GM20000 (cell line): ENCODE data around the gene FILIP1.

ENCODE experiments used
- DNase-seq: peaks from one replicate; pipeline ENCODE4 v3.0.0; 2012; ENCODE audit warnings: low spot score
- CTCF ChIP-seq: IDR thresholded peaks from 2 replicates; pipeline ENCODE4 v1.5.1; 2012; ENCODE audit warnings: mild to moderate bottlenecking, control low read depth; ENCODE audit errors: extremely low read depth, missing control alignments

The FILIP1 gene

GRCh38 chr6:75428204-75428603 lies 65.4 kb downstream of the FILIP1 start:
- TF ChIP-seq CTCF, result no peak
- no peak for DNase-seq

DNA sequence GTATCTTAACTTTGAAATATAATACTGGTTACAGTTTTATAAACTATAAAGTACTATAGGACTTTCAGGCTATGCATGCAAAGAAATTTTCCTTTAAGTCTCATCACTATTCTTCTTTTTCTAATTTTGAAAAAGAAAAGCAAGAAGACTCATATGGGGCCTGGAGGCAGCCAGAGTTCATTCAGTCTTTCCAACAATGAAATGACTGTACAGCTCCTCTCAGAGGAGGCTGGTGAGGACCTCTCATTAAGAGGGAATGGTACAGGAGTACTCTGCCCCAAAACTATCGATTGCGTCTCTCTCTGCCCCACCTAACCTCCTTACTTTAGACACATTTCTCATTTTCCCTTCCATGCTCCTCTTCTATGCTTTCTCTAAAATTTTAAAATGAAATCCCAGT lies 66.3 kb downstream of the FILIP1 start:
- DNase-seq, result no peak

DNA sequence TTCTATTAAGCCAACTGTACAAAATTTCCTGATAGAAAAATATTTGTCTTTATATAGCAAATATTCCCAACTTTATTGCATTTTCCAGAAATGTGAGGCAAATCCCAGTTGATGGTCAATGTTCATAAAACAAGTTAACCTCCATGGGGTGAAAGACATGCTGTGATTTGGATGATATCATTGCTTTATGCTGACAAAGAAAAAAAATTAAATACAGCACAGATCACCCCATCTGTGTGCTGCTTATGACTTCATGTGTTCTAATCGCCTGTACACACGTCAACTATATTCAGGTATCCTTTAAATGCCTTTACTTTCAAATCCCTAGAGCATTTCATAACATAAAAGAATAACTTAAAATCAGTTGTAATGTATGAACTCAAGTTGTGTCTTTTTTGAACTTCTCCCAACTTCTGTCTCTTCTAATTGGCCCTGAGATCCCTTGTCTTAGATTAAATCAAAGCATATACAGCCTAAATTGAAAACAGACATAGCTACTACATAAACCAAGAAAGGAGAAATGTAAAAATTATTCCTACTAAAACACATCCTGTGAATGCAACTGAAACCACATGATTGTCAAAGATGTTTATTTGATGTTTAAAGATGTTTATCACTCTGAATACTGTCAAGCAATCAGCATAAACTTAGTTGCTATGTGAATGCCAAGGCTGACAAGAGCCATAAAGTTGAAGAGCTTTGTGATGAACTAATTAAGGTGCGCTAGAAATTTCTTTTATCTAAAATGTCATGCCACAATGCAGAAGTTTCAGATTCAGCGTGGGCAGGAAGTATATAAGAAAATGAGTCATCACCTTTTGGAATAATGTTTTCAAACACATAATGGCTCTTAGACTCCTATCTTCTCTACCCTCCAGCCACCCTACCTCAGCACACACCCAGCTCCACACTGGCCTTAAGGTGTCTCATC lies 68.7 kb downstream of the FILIP1 start:
- no peak for DNase-seq
- no peak for TF ChIP-seq CTCF

More for the DNA sequence above, 66.3 kb downstream of the FILIP1 start:
- TF ChIP-seq CTCF, result no peak

DNA sequence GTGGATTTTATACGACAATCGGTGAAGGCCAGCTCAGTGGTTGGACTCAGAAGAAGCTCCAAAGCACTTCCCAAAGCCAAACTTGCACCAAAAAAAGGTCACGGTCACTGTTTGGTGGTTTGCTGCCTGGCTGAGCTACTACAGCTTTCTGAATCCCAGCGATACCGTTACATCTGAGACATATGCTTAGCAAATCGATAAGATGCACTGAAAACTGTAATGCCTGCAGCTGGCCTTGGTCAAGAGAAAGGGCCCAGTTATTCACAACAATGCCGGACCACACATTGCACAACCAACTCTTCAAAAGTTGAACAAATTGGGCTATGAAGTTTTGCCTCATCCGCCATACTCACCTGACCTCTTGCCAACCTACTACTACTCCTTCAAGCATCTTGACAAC lies 70.2 kb downstream of the FILIP1 start:
- no peak for TF ChIP-seq CTCF
- DNase-seq, result no peak

- DNase-seq, result no peak
- no peak for TF ChIP-seq CTCF
Observed at GRCh38 chr6:75422024-75422639, 71.5 kb downstream of the FILIP1 start.

DNA sequence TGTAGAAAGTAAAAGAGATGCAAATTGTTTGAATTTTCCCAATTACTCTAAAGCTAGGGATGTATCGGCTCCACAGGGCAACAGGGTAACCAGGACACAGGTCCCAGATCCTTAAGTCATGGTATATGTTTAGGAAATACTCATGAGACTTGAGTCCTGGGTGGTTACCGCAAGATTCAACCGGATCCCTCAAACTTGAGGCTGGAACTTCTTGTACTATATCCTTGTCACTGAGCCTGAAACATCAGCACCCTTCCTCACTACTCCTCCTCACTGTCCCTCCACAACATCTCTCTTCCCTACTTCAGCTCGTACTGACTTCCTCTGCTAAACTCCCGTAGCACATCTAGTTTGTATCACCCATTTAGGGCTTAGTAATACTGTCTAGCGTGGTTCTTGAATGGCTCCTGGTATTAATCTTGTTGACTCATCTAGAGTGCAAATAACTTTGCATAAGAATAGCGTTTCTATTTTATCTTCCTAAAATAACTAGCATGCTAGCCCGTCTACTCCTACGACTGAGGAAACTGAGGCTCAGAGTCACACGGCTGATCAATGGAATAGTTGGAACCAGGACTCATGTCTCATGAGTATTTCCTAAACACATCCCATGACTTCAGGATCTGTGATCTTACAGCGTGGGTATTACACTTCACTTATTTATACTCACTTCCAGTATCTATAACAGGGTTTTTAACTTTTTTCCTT lies 72.1 kb downstream of the FILIP1 start:
- no peak for DNase-seq

More for the DNA sequence above, 72.1 kb downstream of the FILIP1 start:
- no peak for TF ChIP-seq CTCF
